ENCODE results near the gene CLIC2. TPM values are rescaled to one million over a fixed set of nuclear protein-coding genes. Genes with fewer than 3 reads are reported as not detected.

The CLIC2 gene
- total RNA-seq, 3 donors from 2014 or later: 3.3 to 13.1 (median 8.3) TPM

DNA sequence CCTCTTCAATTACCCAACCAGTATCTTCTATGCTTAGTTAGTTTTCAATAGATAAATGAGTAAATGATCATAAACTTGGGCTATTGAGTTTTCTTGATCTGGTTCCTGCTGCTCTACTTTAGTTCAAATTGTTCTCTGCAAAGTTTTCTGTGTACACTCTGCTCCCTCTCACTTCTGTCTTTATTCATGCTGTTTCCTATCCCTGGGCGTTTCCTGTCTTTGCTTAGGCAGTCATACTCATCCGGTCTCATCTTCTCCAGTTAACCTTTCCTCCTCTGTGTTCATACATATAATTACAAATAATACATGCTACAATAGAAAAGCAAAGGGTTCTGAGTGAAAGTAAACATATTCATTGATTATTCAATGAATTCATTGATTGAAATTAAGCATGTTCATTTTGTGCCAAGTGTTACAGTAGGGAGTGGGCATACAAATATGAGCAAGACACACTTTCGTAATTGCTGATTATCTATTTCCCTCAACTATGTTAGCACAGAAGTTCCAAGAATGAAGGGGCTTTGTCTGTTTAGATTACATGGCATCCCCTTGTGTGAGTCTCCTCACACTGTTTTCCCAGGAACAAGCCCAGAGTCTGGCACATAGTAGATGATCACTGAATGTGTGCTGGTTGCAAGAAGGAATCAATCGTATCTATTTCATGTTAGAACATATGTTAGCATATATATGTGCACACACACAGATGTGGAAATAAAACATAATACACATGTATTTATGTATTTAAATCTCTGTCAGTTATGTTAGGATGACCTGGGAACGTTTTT, 71.3 kb downstream of the CLIC2 start:
- Histone ChIP-seq H3K4me1 (ENCODE audit: low read depth) (no peaks in the 10 kb centered on the region), H3K9me3 (no peaks in the 10 kb centered on the region), H3K36me3 (ENCODE audit: low read depth) (no peaks in the 10 kb centered on the region), H3K4me3 (no peak overlapping the region)
- intact Hi-C loops (cut with DNase I, micrococcal nuclease): no loop called here
- DNase-seq (no peak), ATAC-seq (peak; percentile 45)
- no peak for TF ChIP-seq CTCF (IDR thresholded peaks at IDR 0.05)

DNA sequence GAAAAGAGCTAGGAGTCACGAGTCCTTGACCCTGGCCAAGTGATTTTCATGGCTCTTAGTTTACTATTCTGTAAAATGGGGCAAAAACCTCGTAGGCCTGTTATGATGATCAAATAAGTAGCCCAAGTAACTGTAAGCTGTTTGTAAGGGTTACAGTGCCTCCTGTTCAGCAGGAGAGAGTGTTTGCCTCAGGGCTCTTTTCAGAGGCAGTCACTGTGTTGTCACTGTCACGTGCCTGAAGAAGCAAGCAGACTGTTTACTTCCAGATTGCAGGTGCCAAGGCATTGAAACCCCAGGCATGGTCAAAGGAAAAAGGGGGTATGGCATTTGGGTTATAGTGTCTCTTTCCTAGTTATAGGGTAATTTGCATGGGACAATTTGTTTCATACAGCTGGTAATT, 74.7 kb downstream of the CLIC2 start:
- H3K4me3 ChIP-seq: no peak overlapping the region
- no peak for ATAC-seq
- DNase-seq: no peak
- no peaks in the 10 kb centered on the region for H3K9me3 ChIP-seq
- intact Hi-C loops (cut with DNase I, micrococcal nuclease): no loop called here
- no peak for TF ChIP-seq CTCF (IDR thresholded peaks at IDR 0.05)
- H3K36me3 ChIP-seq (ENCODE audit: low read depth): no peaks in the 10 kb centered on the region
- no peaks in the 10 kb centered on the region for H3K4me1 ChIP-seq (ENCODE audit: low read depth)

DNA sequence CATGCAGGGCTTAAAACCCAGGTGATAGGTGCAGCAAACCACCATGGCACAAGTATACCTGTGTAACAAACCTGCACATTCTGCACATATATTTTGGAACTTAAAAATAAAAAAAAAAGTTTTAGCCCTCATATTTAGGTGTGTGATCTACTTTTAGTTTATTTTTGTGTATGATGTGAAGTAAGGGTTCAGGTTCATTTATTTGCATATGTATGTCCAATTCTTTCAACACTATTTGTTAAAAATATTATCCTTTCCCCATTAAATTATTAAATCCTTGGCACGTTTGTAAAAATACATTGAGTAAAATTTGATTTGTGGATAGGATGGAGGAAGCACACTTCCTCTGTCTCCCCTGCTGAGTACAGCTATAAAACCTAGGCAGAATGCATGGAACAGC, 83.0 kb downstream of the CLIC2 start:
- Histone ChIP-seq H3K9me3 (no peaks in the 10 kb centered on the region), H3K4me3 (no peak overlapping the region), H3K36me3 (ENCODE audit: low read depth) (no peaks in the 10 kb centered on the region), H3K4me1 (ENCODE audit: low read depth) (no peaks in the 10 kb centered on the region)
- TF ChIP-seq CTCF (IDR thresholded peaks at IDR 0.05): no peak
- intact Hi-C loops (cut with DNase I, micrococcal nuclease): no loop called here
- DNase-seq (no peak), ATAC-seq (no peak)

- Histone ChIP-seq H3K36me3 (ENCODE audit: low read depth) (no peaks in the 10 kb centered on the region), H3K9me3 (no peaks in the 10 kb centered on the region), H3K4me3 (no peak overlapping the region), H3K4me1 (ENCODE audit: low read depth) (no peaks in the 10 kb centered on the region)
- DNase-seq (no peak), ATAC-seq (no peak)
- intact Hi-C loops (cut with DNase I, micrococcal nuclease): no loop called here
- TF ChIP-seq CTCF (IDR thresholded peaks at IDR 0.05): no peak
Measured at GRCh38 chrX:155247497-155247896, 86.9 kb downstream of the CLIC2 start.

DNA sequence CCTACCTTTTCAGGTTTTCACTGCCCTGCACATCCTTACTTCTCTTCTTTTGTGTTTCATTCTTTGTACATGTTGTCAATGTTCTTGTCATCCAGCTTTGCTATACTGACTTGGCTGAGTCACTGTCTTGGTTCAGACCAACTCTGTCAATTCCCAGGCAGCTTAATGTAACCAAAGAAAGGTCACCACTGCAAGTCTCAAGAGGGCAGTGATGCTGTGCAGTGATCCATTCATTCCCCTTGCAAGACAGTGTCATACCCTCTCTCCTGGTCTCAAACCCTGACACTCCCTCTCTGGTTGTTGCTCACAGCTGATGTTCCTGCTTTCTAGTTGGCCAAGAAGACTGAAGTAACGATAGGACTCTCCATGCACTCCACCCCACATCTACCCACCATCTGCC, 87.7 kb downstream of the CLIC2 start:
- Histone ChIP-seq H3K36me3 (ENCODE audit: low read depth) (no peaks in the 10 kb centered on the region), H3K9me3 (no peaks in the 10 kb centered on the region), H3K4me1 (ENCODE audit: low read depth) (no peaks in the 10 kb centered on the region), H3K4me3 (no peak overlapping the region)
- TF ChIP-seq CTCF (IDR thresholded peaks at IDR 0.05): no peak
- DNase-seq (no peak), ATAC-seq (no peak)
- intact Hi-C loops (cut with DNase I, micrococcal nuclease): no loop called here

All from mucosa of descending colon (tissue), 3 donors.